GM12865 (cell line): ENCODE results near the gene CDIP1.

Experiments used
- DNase-seq: peaks from one replicate; pipeline ENCODE4 v3.0.0; 2010; ENCODE audit warnings: low read depth
- H3K4me3 ChIP-seq: 2 replicates; pipeline ENCODE4 v1.5.1; 2011; ENCODE audit warnings: mild to moderate bottlenecking, low read depth, low read length, control low read depth
- TF ChIP-seq, protein P1 (sequence below): IDR thresholded peaks from 2 replicates; pipeline ENCODE4 v1.5.1; 2011; ENCODE audit warnings: low read length, control low read depth, low read depth, inconsistent platforms; ENCODE audit not compliant: insufficient read depth; ENCODE audit errors: missing control alignments

The CDIP1 gene

DNA sequence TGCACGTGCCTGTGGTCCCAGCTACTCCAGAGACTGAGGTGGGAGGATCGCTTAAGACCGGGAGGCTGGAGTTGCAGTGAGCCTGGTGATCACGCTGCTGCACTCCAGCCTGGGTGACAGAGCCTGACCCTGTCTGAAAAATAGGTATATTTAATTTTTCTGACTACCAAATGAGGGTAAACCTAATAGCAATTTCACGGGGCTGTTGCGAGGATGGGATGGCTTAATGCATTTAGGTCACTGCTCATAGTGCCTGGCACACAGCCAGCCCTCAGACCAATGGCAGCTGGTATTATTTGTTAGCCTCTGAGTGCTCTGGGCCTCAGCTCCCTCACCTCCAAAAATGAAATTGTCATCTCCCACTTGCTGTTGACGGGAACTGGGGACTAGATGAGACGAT, 5.9 kb upstream of the CDIP1 start:
- H3K4me3 ChIP-seq: no peak overlapping the region
- no peak for DNase-seq
- TF ChIP-seq, protein P1, sequence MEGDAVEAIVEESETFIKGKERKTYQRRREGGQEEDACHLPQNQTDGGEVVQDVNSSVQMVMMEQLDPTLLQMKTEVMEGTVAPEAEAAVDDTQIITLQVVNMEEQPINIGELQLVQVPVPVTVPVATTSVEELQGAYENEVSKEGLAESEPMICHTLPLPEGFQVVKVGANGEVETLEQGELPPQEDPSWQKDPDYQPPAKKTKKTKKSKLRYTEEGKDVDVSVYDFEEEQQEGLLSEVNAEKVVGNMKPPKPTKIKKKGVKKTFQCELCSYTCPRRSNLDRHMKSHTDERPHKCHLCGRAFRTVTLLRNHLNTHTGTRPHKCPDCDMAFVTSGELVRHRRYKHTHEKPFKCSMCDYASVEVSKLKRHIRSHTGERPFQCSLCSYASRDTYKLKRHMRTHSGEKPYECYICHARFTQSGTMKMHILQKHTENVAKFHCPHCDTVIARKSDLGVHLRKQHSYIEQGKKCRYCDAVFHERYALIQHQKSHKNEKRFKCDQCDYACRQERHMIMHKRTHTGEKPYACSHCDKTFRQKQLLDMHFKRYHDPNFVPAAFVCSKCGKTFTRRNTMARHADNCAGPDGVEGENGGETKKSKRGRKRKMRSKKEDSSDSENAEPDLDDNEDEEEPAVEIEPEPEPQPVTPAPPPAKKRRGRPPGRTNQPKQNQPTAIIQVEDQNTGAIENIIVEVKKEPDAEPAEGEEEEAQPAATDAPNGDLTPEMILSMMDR: no peak

DNA sequence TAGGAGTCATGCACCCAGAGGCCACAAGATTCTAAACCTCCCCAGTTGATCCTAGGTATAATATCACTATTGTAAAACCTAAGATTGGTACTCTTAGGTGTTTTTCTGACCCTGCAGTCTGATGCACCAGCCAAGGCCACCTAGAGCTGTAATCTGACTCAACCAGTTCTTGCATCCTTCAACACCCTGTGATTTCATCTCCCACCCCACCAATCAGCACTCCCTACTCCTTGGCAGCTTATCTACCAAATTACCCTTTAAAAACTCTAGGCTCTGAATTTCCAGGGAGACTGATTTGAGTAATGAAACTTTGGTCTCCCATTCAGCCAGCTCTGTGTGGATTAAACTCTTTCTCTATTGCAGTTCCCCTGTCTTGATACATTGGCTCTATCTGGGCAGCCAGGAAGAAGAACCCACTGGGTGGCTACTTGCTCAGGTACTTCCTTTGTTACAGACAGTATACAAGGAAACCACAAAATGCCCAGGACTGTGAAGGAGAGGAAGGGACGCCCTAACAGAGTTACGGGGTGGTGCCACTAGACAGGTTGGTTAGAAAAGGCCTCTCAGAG, 1.2 kb upstream of the CDIP1 start:
- no peak for DNase-seq
- TF ChIP-seq, protein P1: no peak
- no peak overlapping the region for H3K4me3 ChIP-seq

DNA sequence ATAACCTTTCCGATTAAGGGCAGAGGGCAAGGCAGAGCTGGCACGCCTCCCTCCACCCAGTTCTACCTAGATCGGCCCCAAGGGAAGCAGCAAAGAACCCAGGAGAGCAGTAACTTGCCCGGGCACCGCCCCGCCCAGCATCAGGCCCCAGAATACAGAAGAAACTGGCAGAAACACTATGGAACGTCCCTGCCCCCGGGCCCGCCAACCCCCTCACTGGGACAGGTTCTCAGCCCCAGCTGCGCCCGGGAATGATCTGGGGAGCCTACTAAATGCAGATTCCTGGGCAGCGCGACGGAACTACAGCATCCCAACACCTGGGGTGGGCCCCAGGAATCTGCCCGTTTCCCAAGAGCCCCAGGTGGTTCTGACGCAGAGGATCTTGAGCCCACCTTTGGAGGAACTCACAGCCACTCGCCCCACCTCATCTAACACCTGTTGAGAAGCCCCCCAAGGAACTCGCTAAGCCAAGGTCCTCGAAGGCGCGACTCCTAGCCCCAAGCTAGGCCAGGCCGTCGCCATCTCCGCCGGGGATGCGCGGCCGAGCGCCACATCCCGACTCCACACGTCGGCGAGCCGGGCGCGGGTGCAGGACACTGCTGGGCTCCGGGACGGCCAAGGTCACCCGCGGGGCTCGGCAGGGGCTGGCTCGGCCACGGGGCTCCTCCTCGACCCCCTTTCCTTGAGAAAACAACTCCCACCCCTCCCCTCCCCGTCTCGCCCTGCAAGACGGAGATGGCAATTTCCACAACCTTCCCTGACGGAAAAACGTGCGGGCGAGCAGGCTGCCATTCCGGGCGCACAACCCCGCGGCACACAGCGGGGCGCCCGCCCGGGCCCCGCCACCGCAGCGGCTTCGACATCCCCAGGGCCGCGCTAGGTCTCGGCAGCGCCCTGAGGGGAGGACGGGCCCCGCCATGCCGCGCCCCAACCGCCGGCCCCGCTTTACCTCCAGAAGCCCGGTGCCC, 913 bp downstream of the CDIP1 start:
- TF ChIP-seq, protein P1: no peak
- H3K4me3 ChIP-seq: peak overlapping the region; percentile 66
- no peak for DNase-seq

DNA sequence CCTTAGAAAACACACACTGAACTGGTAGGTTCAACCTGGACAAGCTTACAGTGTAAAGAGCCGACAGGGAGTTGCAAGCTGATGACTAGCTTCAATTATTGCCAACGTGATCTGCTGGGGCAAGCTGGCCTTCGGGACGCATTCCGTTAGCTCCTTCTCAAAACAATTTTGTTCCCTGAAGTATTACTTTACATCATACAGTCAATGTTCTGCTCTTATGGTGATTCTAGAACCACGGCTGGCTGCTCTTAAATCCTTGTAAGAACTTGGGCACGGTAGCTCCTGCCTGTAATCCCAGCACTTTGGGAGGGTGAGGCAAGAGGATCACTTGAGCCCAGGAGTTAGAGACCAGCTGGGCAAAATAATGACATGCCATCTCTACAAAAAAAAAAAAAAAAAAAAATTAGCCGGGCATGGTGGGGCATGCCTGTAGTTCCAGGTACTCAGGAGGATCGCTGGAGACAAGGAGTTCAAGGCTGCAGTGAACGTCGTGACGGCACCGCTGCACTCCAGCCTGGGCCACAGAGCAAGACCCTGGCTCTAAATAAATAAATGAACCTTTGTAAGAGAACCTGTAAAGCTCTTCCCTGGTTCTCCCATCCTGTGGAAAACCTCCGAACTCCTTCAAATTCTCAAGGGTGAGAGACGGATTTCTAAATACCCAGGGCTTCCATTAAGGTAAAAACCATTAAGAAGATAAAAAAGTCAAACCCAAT, 2.0 kb downstream of the CDIP1 start:
- H3K4me3 ChIP-seq: no peak overlapping the region
- TF ChIP-seq, protein P1: no peak

DNA sequence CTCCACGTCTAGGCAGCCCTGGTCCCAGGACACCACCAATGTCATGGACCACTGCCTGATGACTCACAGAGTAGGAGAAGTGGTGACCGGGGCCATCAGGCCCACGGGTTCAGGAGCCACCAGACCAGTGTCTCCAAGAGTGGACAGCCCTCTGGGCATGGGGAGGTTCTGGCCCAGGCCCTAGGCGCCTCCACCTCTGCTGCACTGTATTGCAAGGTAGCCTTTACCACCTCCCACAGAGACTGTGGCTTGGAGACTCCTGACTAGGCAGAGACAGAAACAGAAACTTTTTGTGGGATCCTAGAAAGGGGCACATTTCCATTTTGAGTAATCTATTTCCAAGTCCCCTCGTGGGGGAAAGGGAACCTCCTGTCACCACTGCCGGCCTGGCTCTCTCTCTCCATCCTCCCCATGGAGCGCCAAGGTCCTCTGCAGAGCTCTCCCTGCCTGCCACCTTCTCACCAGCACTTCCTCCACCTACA, 2.9 kb downstream of the CDIP1 start:
- peak; percentile 16 for DNase-seq
- no peak overlapping the region for H3K4me3 ChIP-seq
- TF ChIP-seq, protein P1: no peak

More for the DNA sequence above, 2.0 kb downstream of the CDIP1 start:
- no peak for DNase-seq

DNA sequence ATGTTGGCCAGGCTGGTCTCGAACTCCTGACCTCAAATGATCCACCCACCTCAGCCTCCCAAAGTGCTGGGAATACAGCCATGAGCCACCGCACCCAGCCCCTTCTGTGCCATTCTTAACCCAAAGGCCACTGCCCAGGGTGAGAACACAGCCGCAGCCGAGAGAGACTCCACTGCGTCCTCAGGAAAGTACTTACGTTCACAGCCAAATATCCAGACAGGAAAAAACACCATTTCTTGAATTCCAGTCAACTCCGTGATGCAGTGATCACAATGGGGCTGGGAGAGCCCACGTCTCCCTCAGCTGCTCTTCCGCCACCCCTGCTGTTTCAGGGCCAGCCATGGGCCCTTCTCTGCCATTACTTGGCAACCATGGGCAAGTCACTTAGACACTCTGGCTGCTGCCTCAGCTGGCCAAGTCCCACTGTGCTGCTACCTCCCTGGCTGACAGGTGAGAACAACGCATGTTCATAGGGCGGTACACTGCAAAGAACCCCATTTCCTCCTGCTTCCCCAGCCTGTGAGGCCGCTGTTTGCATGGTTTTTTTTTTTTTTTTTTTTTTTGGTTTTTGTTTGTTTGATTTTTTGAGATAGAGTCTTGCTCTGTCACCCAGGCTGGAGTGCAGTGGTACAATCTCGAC, 4.3 kb downstream of the CDIP1 start:
- no peak overlapping the region for H3K4me3 ChIP-seq
- no peak for DNase-seq
- TF ChIP-seq, protein P1: no peak
